RWPE1 (cell line): ENCODE results near the gene PDE4D.

Experiments
- CTCF ChIA-PET: fragments of 350-600 bp; sonication (Branson Sonifier 250); formaldehyde crosslinking; extraction: SDS; loops from one replicate; lab custom pipeline; 2021; lab: Yijun Ruan, JAX
- POLR2A ChIA-PET: fragments of 400-600 bp; formaldehyde crosslinking; extraction: SDS; loops from one replicate; lab custom pipeline; 2020; ENCODE audit warnings: antibody characterized with exemption; ENCODE audit not compliant: low non-redundant PET; lab: Yijun Ruan, JAX
- DNase-seq: peaks from one replicate; pipeline ENCODE4 v3.0.0; 2012; ENCODE audit warnings: low spot score
- H3K27ac ChIP-seq: fragments of 450-650 bp; 2 replicates; pipeline ENCODE4 v1.5.1; 2017
- TF ChIP-seq, protein P1 (sequence below): fragments of 450-650 bp; conservative IDR thresholded peaks from 2 replicates; pipeline ENCODE4 v1.5.1; 2017; ENCODE audit warnings: low read depth, mild to moderate bottlenecking

PDE4D gene

DNA sequence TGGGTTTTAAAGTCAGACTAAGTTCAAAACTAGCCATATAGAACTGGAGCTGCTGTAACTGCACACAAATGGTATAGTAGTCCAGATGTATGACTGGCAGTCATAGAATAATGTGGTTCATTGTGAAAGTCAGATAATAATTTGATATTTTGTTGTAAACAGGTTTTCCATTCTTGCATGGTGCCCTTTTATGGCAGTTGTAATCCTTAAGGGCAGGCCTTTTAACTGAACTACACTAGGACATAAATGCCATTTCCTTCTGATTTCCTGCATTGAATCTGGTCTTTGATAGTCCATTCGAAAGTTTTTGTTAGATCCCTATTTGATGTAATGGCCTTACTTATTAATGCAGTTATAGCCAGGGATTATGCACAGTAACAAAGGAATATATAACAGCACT, 632.6 kb downstream of the PDE4D start:
- TF ChIP-seq, protein P1, sequence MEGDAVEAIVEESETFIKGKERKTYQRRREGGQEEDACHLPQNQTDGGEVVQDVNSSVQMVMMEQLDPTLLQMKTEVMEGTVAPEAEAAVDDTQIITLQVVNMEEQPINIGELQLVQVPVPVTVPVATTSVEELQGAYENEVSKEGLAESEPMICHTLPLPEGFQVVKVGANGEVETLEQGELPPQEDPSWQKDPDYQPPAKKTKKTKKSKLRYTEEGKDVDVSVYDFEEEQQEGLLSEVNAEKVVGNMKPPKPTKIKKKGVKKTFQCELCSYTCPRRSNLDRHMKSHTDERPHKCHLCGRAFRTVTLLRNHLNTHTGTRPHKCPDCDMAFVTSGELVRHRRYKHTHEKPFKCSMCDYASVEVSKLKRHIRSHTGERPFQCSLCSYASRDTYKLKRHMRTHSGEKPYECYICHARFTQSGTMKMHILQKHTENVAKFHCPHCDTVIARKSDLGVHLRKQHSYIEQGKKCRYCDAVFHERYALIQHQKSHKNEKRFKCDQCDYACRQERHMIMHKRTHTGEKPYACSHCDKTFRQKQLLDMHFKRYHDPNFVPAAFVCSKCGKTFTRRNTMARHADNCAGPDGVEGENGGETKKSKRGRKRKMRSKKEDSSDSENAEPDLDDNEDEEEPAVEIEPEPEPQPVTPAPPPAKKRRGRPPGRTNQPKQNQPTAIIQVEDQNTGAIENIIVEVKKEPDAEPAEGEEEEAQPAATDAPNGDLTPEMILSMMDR: no peak
- ChIA-PET POLR2A (no interaction called here), CTCF (interaction anchor here (0.6 to 0.7 kb wide), 3 partner anchors 484 to 641 kb away, joined by 3 to 4 read pairs (median 3); no protein-coding TSS in a partner anchor)
- no peak for DNase-seq
- no peak overlapping the region for H3K27ac ChIP-seq

DNA sequence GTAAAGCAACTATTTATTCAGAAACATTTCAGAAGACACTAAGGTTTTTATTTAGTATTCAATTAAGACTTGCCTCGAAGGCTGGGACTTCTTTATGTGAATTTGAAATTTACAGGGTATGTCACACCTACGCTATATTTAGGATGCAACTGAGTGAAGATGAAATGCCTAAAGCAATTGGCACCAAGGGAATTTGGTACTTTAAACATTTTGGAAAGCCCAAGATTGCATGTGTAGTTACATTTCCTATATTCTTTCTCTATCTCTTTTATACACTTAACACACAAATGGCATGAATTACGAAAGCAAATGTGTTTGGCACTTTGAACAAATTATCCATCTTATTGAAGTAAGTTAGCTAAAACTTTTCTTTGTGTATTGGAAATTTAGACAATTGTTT, 633.3 kb downstream of the PDE4D start:
- ChIA-PET CTCF (interaction anchor here (0.7 kb wide), 2 partner anchors 483 to 640 kb away, joined by 3 to 4 read pairs; no protein-coding TSS in a partner anchor), POLR2A (no interaction called here)
- DNase-seq: no peak
- TF ChIP-seq, protein P1: no peak
- H3K27ac ChIP-seq: no peak overlapping the region

DNA sequence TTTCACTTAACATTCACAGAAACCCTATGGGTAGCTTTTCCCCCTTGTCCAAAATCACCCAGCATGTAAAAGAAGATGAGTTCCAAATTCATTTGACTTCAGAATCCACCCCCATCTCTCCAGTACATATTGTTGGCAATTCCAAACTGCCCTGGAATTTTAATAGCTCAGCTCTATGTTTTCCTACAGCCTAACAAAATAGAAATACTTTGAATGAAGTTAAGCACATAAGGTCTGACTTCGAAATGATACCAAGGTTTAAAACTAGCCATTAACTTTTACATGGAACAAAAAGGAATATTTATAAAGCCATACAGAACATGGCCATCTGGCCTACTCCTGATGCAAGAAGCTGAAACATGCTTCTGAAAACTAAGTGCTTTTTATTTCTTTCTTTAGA, 634.3 kb downstream of the PDE4D start:
- POLR2A ChIA-PET: no interaction called here
- DNase-seq: no peak
- TF ChIP-seq, protein P1: no peak
- CTCF ChIA-PET: interaction anchor here (0.6 to 0.7 kb wide), 2 partner anchors 70 to 87 kb away, joined by 3 to 4 read pairs; no protein-coding TSS in a partner anchor
- H3K27ac ChIP-seq: no peak overlapping the region

DNA sequence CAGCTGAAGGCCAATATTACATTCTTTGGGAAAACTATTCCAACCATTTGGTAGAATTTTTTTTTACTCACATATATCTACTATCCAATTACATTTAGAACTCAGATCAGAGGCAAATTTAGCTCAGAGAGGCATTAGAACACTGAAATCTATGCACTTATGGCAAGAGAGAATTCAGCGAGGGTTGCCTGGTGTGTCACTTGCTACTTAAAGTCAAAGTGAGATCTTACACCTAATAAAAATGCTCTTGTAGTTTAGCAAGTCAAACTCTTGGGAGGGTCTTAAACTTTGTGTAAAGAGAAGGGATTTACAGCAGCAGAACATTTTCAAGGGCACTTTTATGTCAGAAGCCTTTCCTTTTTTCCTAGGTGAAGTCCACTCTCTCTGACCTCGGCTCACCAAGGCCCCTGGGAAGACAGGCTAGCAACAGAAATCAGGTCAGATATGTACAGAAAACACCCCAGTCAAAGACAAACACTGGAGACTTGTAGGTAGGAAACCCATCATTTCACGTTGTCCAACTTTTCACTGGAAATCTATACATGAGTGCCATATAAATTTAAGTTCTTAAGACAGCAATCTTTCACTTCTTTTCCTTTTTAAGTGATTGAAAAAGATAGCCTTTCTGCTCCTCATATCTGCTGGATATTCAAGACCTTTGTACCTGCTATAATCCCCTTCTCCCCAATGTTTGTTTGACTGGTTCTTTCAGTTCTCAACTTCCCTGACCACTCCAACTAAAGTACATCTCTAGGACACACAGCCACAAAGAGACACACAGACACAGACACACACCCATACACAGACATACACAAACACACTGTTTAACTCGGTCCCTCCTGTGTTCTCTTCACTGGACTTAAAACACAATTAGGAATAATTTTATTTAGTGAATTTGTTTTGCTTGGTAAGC, 635.8 kb downstream of the PDE4D start:
- POLR2A ChIA-PET: no interaction called here
- CTCF ChIA-PET: no interaction called here
- DNase-seq: no peak
- H3K27ac ChIP-seq: no peak overlapping the region
- TF ChIP-seq, protein P1: no peak

DNA sequence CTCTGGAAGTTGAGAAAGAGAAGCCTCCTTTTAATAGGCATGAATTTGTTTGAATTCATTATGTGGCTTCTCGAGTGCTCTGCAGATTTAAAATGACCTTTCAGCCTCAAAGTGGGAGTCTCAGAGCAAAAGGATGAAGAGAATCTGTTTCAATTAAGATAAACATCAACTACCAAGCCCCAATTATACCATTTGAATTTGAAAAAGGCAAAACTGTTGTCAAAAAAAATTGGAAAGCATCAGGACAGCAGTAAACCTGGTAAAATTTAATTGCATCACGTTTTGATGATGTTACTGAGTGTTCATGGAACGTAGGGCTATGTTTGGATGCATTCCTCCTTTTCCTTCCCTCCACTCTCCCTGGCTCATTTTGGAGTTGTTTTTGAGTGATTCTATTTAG, 637.2 kb downstream of the PDE4D start:
- CTCF ChIA-PET: no interaction called here
- H3K27ac ChIP-seq: no peak overlapping the region
- no peak for DNase-seq
- TF ChIP-seq, protein P1: no peak
- POLR2A ChIA-PET: no interaction called here

DNA sequence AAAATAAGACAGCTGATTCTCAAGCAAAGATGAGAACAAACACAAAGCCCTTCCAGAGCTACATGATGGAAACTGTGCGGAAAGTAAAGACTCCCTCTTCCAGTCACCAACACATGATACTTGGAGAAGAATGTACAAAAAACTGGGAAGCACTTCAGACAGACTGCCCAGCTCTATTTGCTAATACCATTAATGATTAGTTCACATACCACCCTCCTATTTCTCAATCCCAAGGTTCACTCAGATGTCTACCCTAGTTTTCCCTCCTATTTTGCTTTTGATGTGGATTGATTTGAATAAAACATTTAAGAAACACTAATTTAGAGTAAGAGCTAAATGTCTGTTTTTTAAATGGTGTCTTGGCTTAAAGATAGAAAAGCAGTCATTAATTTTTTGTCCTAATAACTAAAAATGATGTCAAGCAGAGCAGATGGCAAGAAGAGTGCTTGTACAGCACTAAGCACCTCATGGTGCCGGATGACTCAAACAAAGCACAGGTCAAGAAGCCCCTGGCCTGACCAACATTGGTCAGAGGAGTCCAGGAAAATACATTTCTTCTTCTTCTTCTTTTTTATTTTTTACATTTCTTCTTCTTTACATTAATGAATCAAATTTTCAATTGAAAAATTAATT, 639.4 kb downstream of the PDE4D start:
- POLR2A ChIA-PET: no interaction called here

More for the DNA sequence above, 639.4 kb downstream of the PDE4D start:
- TF ChIP-seq, protein P1: no peak
- DNase-seq: no peak
- no peak overlapping the region for H3K27ac ChIP-seq
- CTCF ChIA-PET: interaction anchor here (0.7 kb wide), 1 partner anchor 94 kb away, joined by 4 read pairs; no protein-coding TSS in a partner anchor
